ENCODE measurements around the gene DRG2. TPM values are rescaled to one million over a fixed set of nuclear protein-coding genes. Genes with fewer than 3 reads are reported as not detected.

DRG2 gene
- total and polyA plus RNA-seq, 9 of the 15 experiments (the other 6 are each of a cell fraction or from before 2014, with no cell fraction given), result 6.6 to 36.7 (median 26.1) TPM

- 0 out of 2 replicates have a peak, but pooled peaks have one; percentile 15 for TF ChIP-seq RERE (CRISPR knock-in tag; IDR thresholded peaks at IDR 0.05; ENCODE audit: borderline replicate concordance)
- peak; percentile 78 for TF ChIP-seq ZNF24 (IDR thresholded peaks at IDR 0.05)
- TF ChIP-seq ZFPM2 (CRISPR knock-in tag; IDR thresholded peaks at IDR 0.05), result no peak
- TF ChIP-seq SIX5 (IDR thresholded peaks at IDR 0.05; ENCODE audit: borderline replicate concordance in 1 of 2, insufficient read depth in 1 of 2, low read depth in 1 of 2, low read length in 2 of 2), result peak; percentile 15 to 37; a peak in 1 of 4 replicates
- peak; percentile 80 for TF ChIP-seq CREM (IDR thresholded peaks at IDR 0.05; ENCODE audit: low read depth)
- TF ChIP-seq TCF7 (IDR thresholded peaks at IDR 0.05; ENCODE audit: borderline replicate concordance), result peak; percentile 57; the same call in 1 of the 2 replicates
- TF ChIP-seq SIRT6 (IDR thresholded peaks at IDR 0.05; ENCODE audit: low read depth, low read length), result no peak
- TF ChIP-seq HES1 (IDR thresholded peaks at IDR 0.05; ENCODE audit: low read depth), result no peak
- TF ChIP-seq RBM17 (IDR thresholded peaks at IDR 0.05; ENCODE audit: borderline replicate concordance, low read depth, low read length), result no peak
- TF ChIP-seq ID3 (CRISPR knock-in tag; IDR thresholded peaks at IDR 0.05), result no peak
- peak; percentile 66; the same call in 1 of the 2 replicates for TF ChIP-seq ID3 (tag; IDR thresholded peaks at IDR 0.05)
Measured at GRCh38 chr17:18087610-18088491, at the start of gene DRG2 (continued).
